ENCODE measurements around the gene COL1A2. TPM values are rescaled to one million over a fixed set of nuclear protein-coding genes. Genes with fewer than 3 reads are reported as not detected.

The COL1A2 gene
- total RNA-seq, 4 donors from 2014 or later = 28.0 to 404 (median 59.1) TPM

GRCh38 chr7:94400643-94401427 lies 6.1 kb downstream of the COL1A2 start:
- no peaks in the 10 kb centered on the region for H3K27me3 ChIP-seq
- H3K4me1 ChIP-seq = no peaks in the 10 kb centered on the region
- H3K4me3 ChIP-seq = no peak overlapping the region
- H3K36me3 ChIP-seq = peaks cover 0 to 4% (median 0%) of the 10 kb centered on the region in 3 donors
- no peak for DNase-seq
- H3K9me3 ChIP-seq = no peaks in the 10 kb centered on the region
- H3K27ac ChIP-seq = no peak overlapping the region
- TF ChIP-seq POLR2A (IDR thresholded peaks at IDR 0.05) = no peak
- TF ChIP-seq, protein P1, sequence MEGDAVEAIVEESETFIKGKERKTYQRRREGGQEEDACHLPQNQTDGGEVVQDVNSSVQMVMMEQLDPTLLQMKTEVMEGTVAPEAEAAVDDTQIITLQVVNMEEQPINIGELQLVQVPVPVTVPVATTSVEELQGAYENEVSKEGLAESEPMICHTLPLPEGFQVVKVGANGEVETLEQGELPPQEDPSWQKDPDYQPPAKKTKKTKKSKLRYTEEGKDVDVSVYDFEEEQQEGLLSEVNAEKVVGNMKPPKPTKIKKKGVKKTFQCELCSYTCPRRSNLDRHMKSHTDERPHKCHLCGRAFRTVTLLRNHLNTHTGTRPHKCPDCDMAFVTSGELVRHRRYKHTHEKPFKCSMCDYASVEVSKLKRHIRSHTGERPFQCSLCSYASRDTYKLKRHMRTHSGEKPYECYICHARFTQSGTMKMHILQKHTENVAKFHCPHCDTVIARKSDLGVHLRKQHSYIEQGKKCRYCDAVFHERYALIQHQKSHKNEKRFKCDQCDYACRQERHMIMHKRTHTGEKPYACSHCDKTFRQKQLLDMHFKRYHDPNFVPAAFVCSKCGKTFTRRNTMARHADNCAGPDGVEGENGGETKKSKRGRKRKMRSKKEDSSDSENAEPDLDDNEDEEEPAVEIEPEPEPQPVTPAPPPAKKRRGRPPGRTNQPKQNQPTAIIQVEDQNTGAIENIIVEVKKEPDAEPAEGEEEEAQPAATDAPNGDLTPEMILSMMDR (IDR thresholded peaks at IDR 0.05) = no peak

- Histone ChIP-seq H3K27me3 (no peaks in the 10 kb centered on the region), H3K4me1 (no peaks in the 10 kb centered on the region), H3K27ac (no peak overlapping the region), H3K9me3 (no peaks in the 10 kb centered on the region), H3K36me3 (peaks cover 0 to 4% (median 0%) of the 10 kb centered on the region in 3 donors), H3K4me3 (no peak overlapping the region)
- DNase-seq = no peak
- TF ChIP-seq, protein P1 (IDR thresholded peaks at IDR 0.05) = no peak
- TF ChIP-seq POLR2A (IDR thresholded peaks at IDR 0.05) = no peak
These were observed 6.7 kb downstream of the COL1A2 start for GRCh38 chr7:94401428-94401814.

- H3K36me3 ChIP-seq = peaks cover 0 to 9% (median 0%) of the 10 kb centered on the region in 3 donors
- no peaks in the 10 kb centered on the region for H3K9me3 ChIP-seq
- no peaks in the 10 kb centered on the region for H3K4me1 ChIP-seq
- no peak overlapping the region for H3K4me3 ChIP-seq
- no peak for DNase-seq
- no peak for TF ChIP-seq POLR2A (IDR thresholded peaks at IDR 0.05)
- TF ChIP-seq, protein P1 (IDR thresholded peaks at IDR 0.05) = no peak
- no peak overlapping the region for H3K27ac ChIP-seq
- H3K27me3 ChIP-seq = no peaks in the 10 kb centered on the region
These were observed 8.9 kb downstream of the COL1A2 start for GRCh38 chr7:94403546-94403945.

- TF ChIP-seq, protein P1 (IDR thresholded peaks at IDR 0.05) = no peak
- no peak for TF ChIP-seq POLR2A (IDR thresholded peaks at IDR 0.05)
- H3K36me3 ChIP-seq = peaks cover 0 to 15% (median 0%) of the 10 kb centered on the region in 3 donors
- no peaks in the 10 kb centered on the region for H3K27me3 ChIP-seq
- no peaks in the 10 kb centered on the region for H3K4me1 ChIP-seq
- H3K9me3 ChIP-seq = no peaks in the 10 kb centered on the region
- H3K27ac ChIP-seq = no peak overlapping the region
- no peak for DNase-seq
- no peak overlapping the region for H3K4me3 ChIP-seq
These were observed 10.8 kb downstream of the COL1A2 start for GRCh38 chr7:94405506-94405905.

GRCh38 chr7:94406696-94407095 lies 12.0 kb downstream of the COL1A2 start:
- H3K27ac ChIP-seq = no peak overlapping the region

More at GRCh38 chr7:94406696-94407095, 12.0 kb downstream of the COL1A2 start:
- no peak overlapping the region for H3K4me3 ChIP-seq
- no peaks in the 10 kb centered on the region for H3K9me3 ChIP-seq
- H3K27me3 ChIP-seq = no peaks in the 10 kb centered on the region
- H3K4me1 ChIP-seq = no peaks in the 10 kb centered on the region
- no peak for DNase-seq
- peaks cover 0 to 15% (median 0%) of the 10 kb centered on the region in 3 donors for H3K36me3 ChIP-seq
- no peak for TF ChIP-seq POLR2A (IDR thresholded peaks at IDR 0.05)
- TF ChIP-seq, protein P1 (IDR thresholded peaks at IDR 0.05) = no peak
